Measurements from ENCODE around the gene PCNX1. TPM values are rescaled to one million over a fixed set of nuclear protein-coding genes. Genes with fewer than 3 reads are reported as not detected.

The PCNX1 gene
- polyA plus RNA-seq, 3 donors: 7.3 to 26.7 (median 8.1) TPM

- intact Hi-C loops (cut with micrococcal nuclease): no loop called here
- no peaks in the 10 kb centered on the region for H3K36me3 Mint-ChIP-seq
- Histone ChIP-seq H3K27me3 (ENCODE audit: control insufficient read depth in 2 of 2, insufficient read depth in 2 of 2, low read length in 2 of 2) (no peaks in the 10 kb centered on the region), H4K20me1 (ENCODE audit: insufficient read depth, low read length) (no peaks in the 10 kb centered on the region), H3K9ac (ENCODE audit: insufficient read depth, low read length, poor library complexity, severe bottlenecking) (no peak overlapping the region), H3K27ac (ENCODE audit: low read depth in 1 of 2, low read length in 2 of 2) (no peak overlapping the region), H3K79me2 (ENCODE audit: insufficient read depth, low read length) (no peaks in the 10 kb centered on the region), H2AFZ (ENCODE audit: insufficient read depth, low read depth, low read length, poor library complexity, severe bottlenecking) (no peak overlapping the region), H3K4me3 (replicated peaks in 1 of 3; ENCODE audit: low read depth in 2 of 3, low read length in 3 of 3) (no peak overlapping the region), H3K4me1 (ENCODE audit: control insufficient read depth in 1 of 2, insufficient read depth in 2 of 2, low read length in 2 of 2) (no peaks in the 10 kb centered on the region), H3K9me3 (replicated peaks in 1 of 2; ENCODE audit: control insufficient read depth in 1 of 2, insufficient read depth in 1 of 2, low read length in 2 of 2) (peaks cover 12 to 13% of the 10 kb centered on the region in 2 donors), H3K36me3 (replicated peaks in 1 of 2; ENCODE audit: control insufficient read depth in 1 of 2, insufficient read depth in 2 of 2, low read length in 2 of 2) (no peaks in the 10 kb centered on the region), H3K4me2 (replicated peaks; ENCODE audit: extremely low read depth, low read length, poor library complexity, severe bottlenecking) (no peak overlapping the region)
- no peak for TF ChIP-seq CTCF (IDR thresholded peaks at IDR 0.05)
- H3K4me1 Mint-ChIP-seq: peaks cover 4% of the 10 kb centered on the region
- H3K4me3 Mint-ChIP-seq: no peak overlapping the region
- 100% methylated on average over 2 of the region's 5 CpGs for WGBS (ENCODE audit: insufficient coverage)
- H3K27me3 Mint-ChIP-seq (ENCODE audit: low read depth in 3 of 3): peaks cover 0 to 3% (median 2%) of the 10 kb centered on the region in 3 donors
- DNase-seq: no peak
- H3K9me3 Mint-ChIP-seq: peaks cover 7 to 25% (median 20%) of the 10 kb centered on the region in 7 donors
- no peak overlapping the region for H3K27ac Mint-ChIP-seq
These were observed 248.5 kb downstream of the PCNX1 start for GRCh38 chr14:71155743-71156142.

GRCh38 chr14:71163050-71163841 lies 256.0 kb downstream of the PCNX1 start:
- 60% methylated on average over 3 of the region's 6 CpGs for WGBS (ENCODE audit: insufficient coverage)
- Histone ChIP-seq H3K27ac (ENCODE audit: low read depth in 1 of 2, low read length in 2 of 2) (no peak overlapping the region), H3K27me3 (ENCODE audit: control insufficient read depth in 2 of 2, insufficient read depth in 2 of 2, low read length in 2 of 2) (no peaks in the 10 kb centered on the region), H3K79me2 (ENCODE audit: insufficient read depth, low read length) (no peaks in the 10 kb centered on the region), H3K4me3 (replicated peaks in 1 of 3; ENCODE audit: low read depth in 2 of 3, low read length in 3 of 3) (no peak overlapping the region), H3K4me2 (replicated peaks; ENCODE audit: extremely low read depth, low read length, poor library complexity, severe bottlenecking) (no peak overlapping the region), H3K4me1 (ENCODE audit: control insufficient read depth in 1 of 2, insufficient read depth in 2 of 2, low read length in 2 of 2) (peaks cover 21 to 26% of the 10 kb centered on the region in 2 donors), H3K36me3 (replicated peaks in 1 of 2; ENCODE audit: control insufficient read depth in 1 of 2, insufficient read depth in 2 of 2, low read length in 2 of 2) (no peaks in the 10 kb centered on the region), H2AFZ (ENCODE audit: insufficient read depth, low read depth, low read length, poor library complexity, severe bottlenecking) (peak overlapping the region; percentile 72), H3K9me3 (replicated peaks in 1 of 2; ENCODE audit: control insufficient read depth in 1 of 2, insufficient read depth in 1 of 2, low read length in 2 of 2) (no peaks in the 10 kb centered on the region), H3K9ac (ENCODE audit: insufficient read depth, low read length, poor library complexity, severe bottlenecking) (no peak overlapping the region), H4K20me1 (ENCODE audit: insufficient read depth, low read length) (no peaks in the 10 kb centered on the region)
- Mint-ChIP-seq H3K27me3 (ENCODE audit: low read depth in 3 of 3) (peaks cover 0 to 8% (median 3%) of the 10 kb centered on the region in 3 donors), H3K27ac (peak overlapping the region in 2 of 7 donors; percentile 7 to 47), H3K4me3 (peak overlapping the region in 1 of 2 donors; percentile 56), H3K36me3 (no peaks in the 10 kb centered on the region), H3K4me1 (peaks cover 39% of the 10 kb centered on the region), H3K9me3 (peaks cover 2 to 12% (median 10%) of the 10 kb centered on the region in 7 donors)
- intact Hi-C loops (cut with micrococcal nuclease): no loop called here
- no peak for TF ChIP-seq CTCF (IDR thresholded peaks at IDR 0.05)
- DNase-seq: no peak

Data from CD14-positive monocyte (primary cell).